Neural cell (in vitro differentiated cells): ENCODE data around the gene HRK. TPM values are rescaled to one million over a fixed set of nuclear protein-coding genes. Genes with fewer than 3 reads are reported as not detected.

Experiments
- H2AFZ ChIP-seq: fragments of 200-600, 300-800 bp; sonication (generic), shearing (Covaris generic); 2 replicates; pipeline ENCODE4 v1.6.0; 2014; ENCODE audit warnings: low read depth, mild to moderate bottlenecking, antibody characterized with exemption, low read length, moderate library complexity
- H3F3A ChIP-seq: fragments of 200-600 bp; shearing (Covaris generic); 2 replicates; pipeline ENCODE4 v1.6.1; 2016; ENCODE audit warnings: mild to moderate bottlenecking, moderate library complexity, mixed read lengths, antibody characterized with exemption, low read length; ENCODE audit not compliant: insufficient read depth, poor library complexity, severe bottlenecking
- H3K27ac ChIP-seq: fragments of 200-600, 300-800 bp; sonication (generic), shearing (Covaris generic); 2 replicates; pipeline ENCODE4 v1.5.1; 2014; ENCODE audit warnings: mild to moderate bottlenecking, low read length, moderate library complexity
- H3K27me3 ChIP-seq: fragments of 300-800, 200-600 bp; sonication (generic), shearing (Covaris generic); 2 replicates; pipeline ENCODE4 v1.6.0; 2014; ENCODE audit warnings: mild to moderate bottlenecking, low read depth, low read length, moderate library complexity; ENCODE audit not compliant: insufficient read depth
- H3K36me3 ChIP-seq: fragments of 300-800, 200-600 bp; sonication (generic), shearing (Covaris generic); 2 replicates; pipeline ENCODE4 v1.5.1; 2014; ENCODE audit warnings: mild to moderate bottlenecking, antibody characterized with exemption, low read length, moderate library complexity; ENCODE audit not compliant: insufficient read depth
- H3K4me2 ChIP-seq: fragments of 300-800, 200-600 bp; sonication (generic), shearing (Covaris generic); 2 replicates; pipeline ENCODE4 v1.6.0; 2014; ENCODE audit warnings: mild to moderate bottlenecking, low read length
- H3K4me3 ChIP-seq: fragments of 300-800, 200-600 bp; sonication (generic), shearing (Covaris generic); 2 replicates; pipeline ENCODE4 v1.5.1; 2014; ENCODE audit warnings: mild to moderate bottlenecking, low read length, moderate library complexity
- H3K79me2 ChIP-seq: fragments of 200-600 bp; shearing (Covaris generic); replicated peaks from 2 replicates; pipeline ENCODE4 v1.6.0; 2014; ENCODE audit warnings: mild to moderate bottlenecking, low read length, moderate library complexity; ENCODE audit not compliant: insufficient read depth
- H3K9ac ChIP-seq: fragments of 300-800, 200-600 bp; sonication (generic), shearing (Covaris generic); 2 replicates; pipeline ENCODE4 v1.6.1; 2016; ENCODE audit warnings: mild to moderate bottlenecking, low read length, mixed read lengths
- H3K9me2 ChIP-seq: fragments of 200-600 bp; shearing (Covaris generic); 2 replicates; pipeline ENCODE4 v1.6.1; 2016; ENCODE audit warnings: mild to moderate bottlenecking, low read length, mixed read lengths; ENCODE audit not compliant: insufficient read depth
- H3K9me3 ChIP-seq: fragments of 200-600, 300-800 bp; sonication (generic), shearing (Covaris generic); 2 replicates; pipeline ENCODE4 v1.6.1; 2016; ENCODE audit warnings: mild to moderate bottlenecking, mixed run types, low read length, moderate library complexity, mixed read lengths
- H4K20me1 ChIP-seq: fragments of 200-600 bp; shearing (Covaris generic); 2 replicates; pipeline ENCODE4 v1.6.1; 2016; ENCODE audit warnings: mild to moderate bottlenecking, mixed run types; ENCODE audit not compliant: insufficient read depth
- EP300 ChIP-seq: fragments of 450-650 bp; conservative IDR thresholded peaks from 2 replicates; pipeline ENCODE4 v1.6.1; 2014; ENCODE audit warnings: antibody characterized with exemption, mild to moderate bottlenecking, moderate library complexity; ENCODE audit not compliant: poor library complexity, severe bottlenecking
- EZH2 ChIP-seq: fragments of 200-600, 300-800 bp; shearing (Covaris generic), sonication (generic); IDR thresholded peaks from 2 replicates; pipeline ENCODE4 v1.6.1; 2014; ENCODE audit warnings: antibody characterized with exemption, low read length, borderline replicate concordance, mild to moderate bottlenecking; ENCODE audit not compliant: insufficient read depth, poor library complexity, severe bottlenecking
- MXI1 ChIP-seq: fragments of 450-650 bp; conservative IDR thresholded peaks from 2 replicates; pipeline ENCODE4 v1.6.1; 2014; ENCODE audit warnings: antibody characterized with exemption, mild to moderate bottlenecking; ENCODE audit not compliant: poor library complexity, severe bottlenecking
- POLR2AphosphoS5 ChIP-seq: IDR thresholded peaks from 2 replicates; pipeline ENCODE4 v1.6.1; 2012
- RAD21 ChIP-seq: fragments of 450-650 bp; conservative IDR thresholded peaks from 2 replicates; pipeline ENCODE4 v1.6.1; 2014; ENCODE audit warnings: antibody characterized with exemption, mild to moderate bottlenecking, moderate library complexity
- SMC3 ChIP-seq: fragments of 450-650 bp; conservative IDR thresholded peaks from 2 replicates; pipeline ENCODE4 v1.6.1; 2014; ENCODE audit warnings: antibody characterized with exemption, mild to moderate bottlenecking, moderate library complexity; ENCODE audit not compliant: poor library complexity
- TAF1 ChIP-seq: IDR thresholded peaks from 2 replicates; pipeline ENCODE4 v1.6.1; 2012; ENCODE audit warnings: low read depth
- polyA plus RNA-seq: library from polyadenylated mRNA; depleted of rRNA; stranded (reverse); fragments of >200 nt; gene quantifications from 2 replicates; pipeline ENCODE4 v1.2.3, GENCODE V29; 2014
- TF ChIP-seq, protein P1 (sequence below): IDR thresholded peaks from 2 replicates; pipeline ENCODE4 v1.6.1; 2012; ENCODE audit warnings: borderline replicate concordance
- TF ChIP-seq, protein P2 (sequence below): fragments of 450-650 bp; IDR thresholded peaks from 2 replicates; pipeline ENCODE4 v1.5.1; 2014; ENCODE audit warnings: antibody characterized with exemption, mild to moderate bottlenecking, moderate library complexity; ENCODE audit not compliant: poor library complexity, severe bottlenecking

The HRK gene
- polyA plus RNA-seq, 1 donor from 2014 or later, result 1.4 TPM

DNA sequence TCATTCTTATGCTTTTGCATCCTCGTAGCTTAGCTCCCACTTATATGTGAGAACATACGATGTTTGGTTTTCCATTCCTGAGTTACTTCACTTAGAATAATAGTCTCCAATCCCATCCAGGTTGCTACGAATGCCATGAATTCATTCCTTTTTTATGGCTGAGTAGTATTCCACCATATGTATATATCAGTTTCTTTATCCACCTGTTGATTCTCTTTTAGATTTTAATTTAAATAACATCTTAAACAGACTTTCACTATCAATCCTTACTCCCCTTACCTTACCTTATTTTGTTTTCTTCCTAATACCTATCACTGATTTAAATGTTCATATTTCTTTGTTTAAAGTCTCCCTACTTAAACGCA, 29.0 kb upstream of the HRK start:
- Histone ChIP-seq H3F3A (peaks cover 3% of the 10 kb centered on the region), H3K27me3 (no peaks in the 10 kb centered on the region), H3K4me2 (no peak overlapping the region), H3K9me3 (no peaks in the 10 kb centered on the region), H4K20me1 (no peaks in the 10 kb centered on the region), H3K27ac (no peak overlapping the region), H3K9ac (peak overlapping the region; percentile 67), H3K36me3 (no peaks in the 10 kb centered on the region), H3K4me3 (peak overlapping the region; percentile 90), H3K9me2 (no peaks in the 10 kb centered on the region), H3K79me2 (peaks cover 6% of the 10 kb centered on the region), H2AFZ (peak overlapping the region; percentile 56)
- no peak for TF ChIP-seq EP300
- no peak for TF ChIP-seq MXI1
- no peak for TF ChIP-seq TAF1
- no peak for TF ChIP-seq EZH2
- TF ChIP-seq, protein P1, sequence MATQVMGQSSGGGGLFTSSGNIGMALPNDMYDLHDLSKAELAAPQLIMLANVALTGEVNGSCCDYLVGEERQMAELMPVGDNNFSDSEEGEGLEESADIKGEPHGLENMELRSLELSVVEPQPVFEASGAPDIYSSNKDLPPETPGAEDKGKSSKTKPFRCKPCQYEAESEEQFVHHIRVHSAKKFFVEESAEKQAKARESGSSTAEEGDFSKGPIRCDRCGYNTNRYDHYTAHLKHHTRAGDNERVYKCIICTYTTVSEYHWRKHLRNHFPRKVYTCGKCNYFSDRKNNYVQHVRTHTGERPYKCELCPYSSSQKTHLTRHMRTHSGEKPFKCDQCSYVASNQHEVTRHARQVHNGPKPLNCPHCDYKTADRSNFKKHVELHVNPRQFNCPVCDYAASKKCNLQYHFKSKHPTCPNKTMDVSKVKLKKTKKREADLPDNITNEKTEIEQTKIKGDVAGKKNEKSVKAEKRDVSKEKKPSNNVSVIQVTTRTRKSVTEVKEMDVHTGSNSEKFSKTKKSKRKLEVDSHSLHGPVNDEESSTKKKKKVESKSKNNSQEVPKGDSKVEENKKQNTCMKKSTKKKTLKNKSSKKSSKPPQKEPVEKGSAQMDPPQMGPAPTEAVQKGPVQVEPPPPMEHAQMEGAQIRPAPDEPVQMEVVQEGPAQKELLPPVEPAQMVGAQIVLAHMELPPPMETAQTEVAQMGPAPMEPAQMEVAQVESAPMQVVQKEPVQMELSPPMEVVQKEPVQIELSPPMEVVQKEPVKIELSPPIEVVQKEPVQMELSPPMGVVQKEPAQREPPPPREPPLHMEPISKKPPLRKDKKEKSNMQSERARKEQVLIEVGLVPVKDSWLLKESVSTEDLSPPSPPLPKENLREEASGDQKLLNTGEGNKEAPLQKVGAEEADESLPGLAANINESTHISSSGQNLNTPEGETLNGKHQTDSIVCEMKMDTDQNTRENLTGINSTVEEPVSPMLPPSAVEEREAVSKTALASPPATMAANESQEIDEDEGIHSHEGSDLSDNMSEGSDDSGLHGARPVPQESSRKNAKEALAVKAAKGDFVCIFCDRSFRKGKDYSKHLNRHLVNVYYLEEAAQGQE, result no peak
- TF ChIP-seq SMC3, result no peak
- no peak for TF ChIP-seq RAD21
- TF ChIP-seq POLR2AphosphoS5, result no peak
- TF ChIP-seq, protein P2, sequence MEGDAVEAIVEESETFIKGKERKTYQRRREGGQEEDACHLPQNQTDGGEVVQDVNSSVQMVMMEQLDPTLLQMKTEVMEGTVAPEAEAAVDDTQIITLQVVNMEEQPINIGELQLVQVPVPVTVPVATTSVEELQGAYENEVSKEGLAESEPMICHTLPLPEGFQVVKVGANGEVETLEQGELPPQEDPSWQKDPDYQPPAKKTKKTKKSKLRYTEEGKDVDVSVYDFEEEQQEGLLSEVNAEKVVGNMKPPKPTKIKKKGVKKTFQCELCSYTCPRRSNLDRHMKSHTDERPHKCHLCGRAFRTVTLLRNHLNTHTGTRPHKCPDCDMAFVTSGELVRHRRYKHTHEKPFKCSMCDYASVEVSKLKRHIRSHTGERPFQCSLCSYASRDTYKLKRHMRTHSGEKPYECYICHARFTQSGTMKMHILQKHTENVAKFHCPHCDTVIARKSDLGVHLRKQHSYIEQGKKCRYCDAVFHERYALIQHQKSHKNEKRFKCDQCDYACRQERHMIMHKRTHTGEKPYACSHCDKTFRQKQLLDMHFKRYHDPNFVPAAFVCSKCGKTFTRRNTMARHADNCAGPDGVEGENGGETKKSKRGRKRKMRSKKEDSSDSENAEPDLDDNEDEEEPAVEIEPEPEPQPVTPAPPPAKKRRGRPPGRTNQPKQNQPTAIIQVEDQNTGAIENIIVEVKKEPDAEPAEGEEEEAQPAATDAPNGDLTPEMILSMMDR, result no peak

DNA sequence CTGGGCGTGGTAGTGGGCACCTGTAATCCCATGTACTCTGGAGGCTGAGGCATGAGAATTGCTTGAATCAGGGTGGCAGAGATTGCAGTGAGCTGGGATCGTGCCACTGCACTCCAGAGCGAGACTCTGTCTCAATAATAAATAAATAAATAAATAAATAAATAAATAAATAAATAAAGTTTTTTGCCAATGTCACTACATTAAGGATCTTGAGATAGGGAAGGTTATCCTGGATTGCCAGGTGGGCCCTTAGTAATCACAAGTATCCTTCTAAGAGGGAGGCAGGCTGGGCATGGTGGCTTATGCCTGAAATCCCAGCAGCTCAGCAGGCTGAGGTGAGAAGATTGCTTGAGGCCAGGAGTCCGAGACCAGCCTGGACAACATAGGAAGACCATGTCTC, 25.0 kb upstream of the HRK start:
- Histone ChIP-seq H3F3A (peaks cover 3% of the 10 kb centered on the region), H3K79me2 (peaks cover 6% of the 10 kb centered on the region), H3K27me3 (no peaks in the 10 kb centered on the region), H3K9me2 (no peaks in the 10 kb centered on the region), H3K36me3 (no peaks in the 10 kb centered on the region), H3K9ac (no peak overlapping the region), H3K27ac (no peak overlapping the region), H3K4me2 (no peak overlapping the region), H4K20me1 (no peaks in the 10 kb centered on the region), H3K9me3 (no peaks in the 10 kb centered on the region), H3K4me3 (no peak overlapping the region), H2AFZ (no peak overlapping the region)
- TF ChIP-seq RAD21, result no peak
- no peak for TF ChIP-seq POLR2AphosphoS5
- no peak for TF ChIP-seq EZH2
- TF ChIP-seq MXI1, result no peak
- no peak for TF ChIP-seq EP300
- no peak for TF ChIP-seq SMC3
- TF ChIP-seq TAF1, result no peak
- TF ChIP-seq, protein P2, result no peak
- TF ChIP-seq, protein P1, result no peak
